Erythroblast (primary cell): ENCODE measurements around the gene SINHCAF.

ENCODE experiments used
- GATA1 ChIP-seq: IDR thresholded peaks from 2 replicates; pipeline ENCODE4 v1.6.1; 2011; ENCODE audit warnings: low read depth, mild to moderate bottlenecking, control low read depth, low read length, moderate library complexity
- POLR2A ChIP-seq: IDR thresholded peaks from 2 replicates; pipeline ENCODE4 v1.6.1; 2011; ENCODE audit warnings: mild to moderate bottlenecking, low read length

GRCh38 chr12:31248815-31249214 lies 77.1 kb downstream of the SINHCAF start:
- no peak for TF ChIP-seq POLR2A
- TF ChIP-seq GATA1 = no peak
